Brain microvascular endothelial cell (primary cell): Measurements from ENCODE around the gene ITIH3.

Experiments
- DNase-seq: peaks from one replicate; pipeline ENCODE4 v3.0.0-alpha.2; 2020
- H3K27ac ChIP-seq: fragments of 250-450 bp; sonication (Bioruptor Pico); 2 replicates; pipeline ENCODE4 v1.5.1; 2020; ENCODE audit warnings: mild to moderate bottlenecking, moderate library complexity
- H3K27me3 ChIP-seq: fragments of 250-450 bp; sonication (Bioruptor Pico); replicated peaks from 2 replicates; pipeline ENCODE4 v1.5.1; 2020; ENCODE audit warnings: mild to moderate bottlenecking
- H3K36me3 ChIP-seq: fragments of 250-450 bp; sonication (Bioruptor Pico); replicated peaks from 2 replicates; pipeline ENCODE4 v1.5.1; 2020; ENCODE audit warnings: mild to moderate bottlenecking
- H3K4me3 ChIP-seq: 2 replicates; pipeline ENCODE4 v1.5.1; 2011; ENCODE audit warnings: low read depth, mild to moderate bottlenecking, control low read depth, low read length, moderate library complexity
- in situ Hi-C: cut with HindIII; loops from 2 replicates; pipeline ENCODE4 v1.10.0; 2017; ENCODE audit warnings: low sequenced_read_pairs, low pct_ligation_motif_present
- TF ChIP-seq, protein P1 (sequence below): IDR thresholded peaks from 2 replicates; pipeline ENCODE4 v1.5.1; 2011; ENCODE audit warnings: low read depth, mild to moderate bottlenecking, moderate library complexity, low read length, control low read depth, inconsistent platforms; ENCODE audit errors: missing control alignments

Gene ITIH3

GRCh38 chr3:52819936-52820335 is 25.3 kb downstream of the ITIH3 start:
- Histone ChIP-seq H3K27me3 (no peaks in the 10 kb centered on the region), H3K36me3 (no peaks in the 10 kb centered on the region), H3K4me3 (no peak overlapping the region), H3K27ac (no peak overlapping the region)
- in situ Hi-C loops: no loop called here
- TF ChIP-seq, protein P1, sequence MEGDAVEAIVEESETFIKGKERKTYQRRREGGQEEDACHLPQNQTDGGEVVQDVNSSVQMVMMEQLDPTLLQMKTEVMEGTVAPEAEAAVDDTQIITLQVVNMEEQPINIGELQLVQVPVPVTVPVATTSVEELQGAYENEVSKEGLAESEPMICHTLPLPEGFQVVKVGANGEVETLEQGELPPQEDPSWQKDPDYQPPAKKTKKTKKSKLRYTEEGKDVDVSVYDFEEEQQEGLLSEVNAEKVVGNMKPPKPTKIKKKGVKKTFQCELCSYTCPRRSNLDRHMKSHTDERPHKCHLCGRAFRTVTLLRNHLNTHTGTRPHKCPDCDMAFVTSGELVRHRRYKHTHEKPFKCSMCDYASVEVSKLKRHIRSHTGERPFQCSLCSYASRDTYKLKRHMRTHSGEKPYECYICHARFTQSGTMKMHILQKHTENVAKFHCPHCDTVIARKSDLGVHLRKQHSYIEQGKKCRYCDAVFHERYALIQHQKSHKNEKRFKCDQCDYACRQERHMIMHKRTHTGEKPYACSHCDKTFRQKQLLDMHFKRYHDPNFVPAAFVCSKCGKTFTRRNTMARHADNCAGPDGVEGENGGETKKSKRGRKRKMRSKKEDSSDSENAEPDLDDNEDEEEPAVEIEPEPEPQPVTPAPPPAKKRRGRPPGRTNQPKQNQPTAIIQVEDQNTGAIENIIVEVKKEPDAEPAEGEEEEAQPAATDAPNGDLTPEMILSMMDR: peak; percentile 0
- no peak for DNase-seq

DNA sequence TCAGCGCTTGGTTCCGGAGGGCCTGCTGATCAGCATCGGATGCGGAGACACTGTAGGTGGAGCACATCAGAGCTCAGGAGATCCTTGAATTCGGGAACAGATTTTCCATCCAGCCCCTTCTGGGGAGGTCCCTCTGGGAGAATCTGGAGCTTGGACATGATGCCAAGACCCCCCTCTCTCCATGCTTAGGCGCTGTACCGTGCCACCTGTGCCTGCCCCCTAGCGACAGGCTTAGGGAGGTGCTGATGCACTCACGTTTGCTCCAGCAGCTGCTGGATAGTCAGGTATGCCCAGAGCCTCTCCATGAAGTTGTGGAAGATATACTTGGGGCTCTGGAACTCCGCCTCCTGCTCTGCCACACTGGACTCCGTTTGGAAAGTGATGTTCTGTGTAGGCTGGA is 26.1 kb downstream of the ITIH3 start:
- Histone ChIP-seq H3K4me3 (no peak overlapping the region), H3K27me3 (no peaks in the 10 kb centered on the region), H3K36me3 (no peaks in the 10 kb centered on the region), H3K27ac (no peak overlapping the region)
- in situ Hi-C loops: no loop called here
- TF ChIP-seq, protein P1: peak; percentile 86
- no peak for DNase-seq

- in situ Hi-C loops: no loop called here
- no peak overlapping the region for H3K4me3 ChIP-seq
- H3K27ac ChIP-seq: no peak overlapping the region
- no peaks in the 10 kb centered on the region for H3K36me3 ChIP-seq
- TF ChIP-seq, protein P1: no peak
- no peaks in the 10 kb centered on the region for H3K27me3 ChIP-seq
- DNase-seq: no peak
Observed at GRCh38 chr3:52822363-52822762, 27.8 kb downstream of the ITIH3 start.

GRCh38 chr3:52824037-52824436 is 29.4 kb downstream of the ITIH3 start:
- in situ Hi-C loops: no loop called here
- Histone ChIP-seq H3K4me3 (no peak overlapping the region), H3K27me3 (no peaks in the 10 kb centered on the region)

GRCh38 chr3:52827441-52827840 is 32.8 kb downstream of the ITIH3 start:
- TF ChIP-seq, protein P1: no peak
- Histone ChIP-seq H3K36me3 (no peaks in the 10 kb centered on the region), H3K4me3 (no peak overlapping the region), H3K27me3 (no peaks in the 10 kb centered on the region), H3K27ac (no peak overlapping the region)
- peak; percentile 48 for DNase-seq
- in situ Hi-C loops: no loop called here

More at GRCh38 chr3:52824037-52824436, 29.4 kb downstream of the ITIH3 start:
- Histone ChIP-seq H3K27ac (no peak overlapping the region), H3K36me3 (no peaks in the 10 kb centered on the region)
- TF ChIP-seq, protein P1: no peak
- no peak for DNase-seq

- DNase-seq: no peak
- Histone ChIP-seq H3K27ac (no peak overlapping the region), H3K36me3 (no peaks in the 10 kb centered on the region), H3K27me3 (no peaks in the 10 kb centered on the region), H3K4me3 (no peak overlapping the region)
- in situ Hi-C loops: no loop called here
- TF ChIP-seq, protein P1: peak; percentile 37
Observed at GRCh38 chr3:52827866-52828376, 33.3 kb downstream of the ITIH3 start.
